Mesenchymal stem cell (in vitro differentiated cells and primary cell): Measurements from ENCODE around the gene CYP2A6.

Source experiments
- DNase-seq: peaks from one replicate; pipeline ENCODE4 v3.0.0-alpha.2; 2013
- H2AFZ ChIP-seq: one replicate; pipeline ENCODE4 v1.6.1; 2013; ENCODE audit warnings: low read depth, mild to moderate bottlenecking, control low read depth, inconsistent platforms, low read length, moderate library complexity
- H2AK5ac ChIP-seq: 2 replicates; pipeline ENCODE4 v1.6.1; 2013; ENCODE audit warnings: low read length, moderate library complexity, mild to moderate bottlenecking, inconsistent platforms; ENCODE audit not compliant: severe bottlenecking
- H2BK120ac ChIP-seq: one replicate; pipeline ENCODE4 v1.6.1; 2013; ENCODE audit warnings: low read depth, mild to moderate bottlenecking, inconsistent platforms, low read length, moderate library complexity
- H2BK12ac ChIP-seq, 2 experiments: one replicate each; pipeline ENCODE4 v1.6.1; 2013; ENCODE audit warnings: inconsistent platforms in 2 of 2, low read length in 2 of 2, mild to moderate bottlenecking in 2 of 2, moderate library complexity in 2 of 2, control low read depth in 1 of 2
- H2BK15ac ChIP-seq: one replicate; pipeline ENCODE4 v1.6.1; 2013; ENCODE audit warnings: mild to moderate bottlenecking, low read depth, inconsistent platforms; ENCODE audit not compliant: poor library complexity, severe bottlenecking
- H2BK5ac ChIP-seq: 2 replicates; pipeline ENCODE4 v1.6.1; 2013; ENCODE audit warnings: low read depth, mild to moderate bottlenecking, low read length, control low read depth, inconsistent platforms; ENCODE audit not compliant: poor library complexity, severe bottlenecking
- H3K14ac ChIP-seq, 2 experiments: one replicate each; pipeline ENCODE4 v1.6.1; 2013; ENCODE audit warnings: inconsistent platforms in 2 of 2, low read length in 2 of 2, control low read depth in 1 of 2, mild to moderate bottlenecking in 1 of 2, moderate library complexity in 1 of 2
- H3K18ac ChIP-seq, 2 experiments: one replicate each; pipeline ENCODE4 v1.6.1; 2013; ENCODE audit warnings: inconsistent platforms in 2 of 2, low read length in 2 of 2, control low read depth in 1 of 2, low read depth in 1 of 2, mild to moderate bottlenecking in 1 of 2
- H3K23ac ChIP-seq, 2 experiments: one replicate each; pipeline ENCODE4 v1.6.1; 2013; ENCODE audit warnings: inconsistent platforms in 2 of 2, low read length in 2 of 2, mild to moderate bottlenecking in 2 of 2, moderate library complexity in 2 of 2, control low read depth in 1 of 2
- H3K27ac ChIP-seq: 2 replicates; pipeline ENCODE4 v1.5.1; 2013; ENCODE audit warnings: mild to moderate bottlenecking, moderate library complexity, low read length, control low read depth, inconsistent platforms; ENCODE audit not compliant: poor library complexity, severe bottlenecking
- H3K27me3 ChIP-seq, 2 experiments: 2 replicates each; pipeline versions ENCODE4 v1.6.1 to v1.7.0; 2013; ENCODE audit warnings: low read length in 2 of 2, mild to moderate bottlenecking in 2 of 2, moderate library complexity in 2 of 2, control low read depth in 1 of 2, inconsistent platforms in 1 of 2; ENCODE audit not compliant: control insufficient read depth in 1 of 2, insufficient read depth in 1 of 2
- H3K36me3 ChIP-seq, 2 experiments: 2 replicates each; pipeline versions ENCODE4 v1.6.1 to v1.7.0; 2013; ENCODE audit warnings: low read length in 2 of 2, control low read depth in 1 of 2, inconsistent platforms in 1 of 2, low read depth in 1 of 2, mild to moderate bottlenecking in 1 of 2; ENCODE audit not compliant: insufficient read depth in 2 of 2, control insufficient read depth in 1 of 2
- H3K4ac ChIP-seq, 2 experiments: one replicate each; pipeline ENCODE4 v1.6.1; 2013; ENCODE audit warnings: inconsistent platforms in 2 of 2, low read length in 2 of 2, mild to moderate bottlenecking in 2 of 2, moderate library complexity in 2 of 2, control low read depth in 1 of 2, low read depth in 1 of 2
- H3K4me1 ChIP-seq: 2 replicates; pipeline ENCODE4 v1.6.1; 2013; ENCODE audit warnings: low read depth, low read length, control low read depth; ENCODE audit not compliant: control insufficient read depth, insufficient read depth
- H3K4me2 ChIP-seq: 2 replicates; pipeline ENCODE4 v1.6.1; 2013; ENCODE audit warnings: low read length, mild to moderate bottlenecking, inconsistent platforms; ENCODE audit not compliant: poor library complexity, severe bottlenecking
- H3K4me3 ChIP-seq, 2 experiments: 2 replicates each; pipeline versions ENCODE4 v1.5.1 to v1.7.0; 2013; ENCODE audit warnings: low read length in 2 of 2, mild to moderate bottlenecking in 2 of 2, control low read depth in 1 of 2, low read depth in 1 of 2; ENCODE audit not compliant: insufficient read depth in 1 of 2
- H3K79me1 ChIP-seq: replicated peaks from 2 replicates; pipeline ENCODE4 v1.6.1; 2013; ENCODE audit warnings: mild to moderate bottlenecking, control low read depth, low read length, inconsistent platforms; ENCODE audit not compliant: poor library complexity, severe bottlenecking
- H3K9ac ChIP-seq: 2 replicates; pipeline ENCODE4 v1.7.0; 2013; ENCODE audit warnings: mild to moderate bottlenecking, low read length, moderate library complexity
- H3K9me3 ChIP-seq: 2 replicates; pipeline ENCODE4 v1.7.0; 2013; ENCODE audit warnings: mild to moderate bottlenecking, low read length; ENCODE audit not compliant: control insufficient read depth
- H4K8ac ChIP-seq: one replicate; pipeline ENCODE4 v1.6.1; 2013; ENCODE audit warnings: inconsistent platforms, mild to moderate bottlenecking, low read length, moderate library complexity
- H4K91ac ChIP-seq: one replicate; pipeline ENCODE4 v1.6.1; 2013; ENCODE audit warnings: mild to moderate bottlenecking, low read length, inconsistent platforms
- WGBS: methylation state at CpG from one replicate; pipeline ENCODE4 v1.1.7; 2013; ENCODE audit warnings: mixed read lengths; 5-methylcytosine and 5-hydroxymethylcytosine counted together

CYP2A6 gene

DNA sequence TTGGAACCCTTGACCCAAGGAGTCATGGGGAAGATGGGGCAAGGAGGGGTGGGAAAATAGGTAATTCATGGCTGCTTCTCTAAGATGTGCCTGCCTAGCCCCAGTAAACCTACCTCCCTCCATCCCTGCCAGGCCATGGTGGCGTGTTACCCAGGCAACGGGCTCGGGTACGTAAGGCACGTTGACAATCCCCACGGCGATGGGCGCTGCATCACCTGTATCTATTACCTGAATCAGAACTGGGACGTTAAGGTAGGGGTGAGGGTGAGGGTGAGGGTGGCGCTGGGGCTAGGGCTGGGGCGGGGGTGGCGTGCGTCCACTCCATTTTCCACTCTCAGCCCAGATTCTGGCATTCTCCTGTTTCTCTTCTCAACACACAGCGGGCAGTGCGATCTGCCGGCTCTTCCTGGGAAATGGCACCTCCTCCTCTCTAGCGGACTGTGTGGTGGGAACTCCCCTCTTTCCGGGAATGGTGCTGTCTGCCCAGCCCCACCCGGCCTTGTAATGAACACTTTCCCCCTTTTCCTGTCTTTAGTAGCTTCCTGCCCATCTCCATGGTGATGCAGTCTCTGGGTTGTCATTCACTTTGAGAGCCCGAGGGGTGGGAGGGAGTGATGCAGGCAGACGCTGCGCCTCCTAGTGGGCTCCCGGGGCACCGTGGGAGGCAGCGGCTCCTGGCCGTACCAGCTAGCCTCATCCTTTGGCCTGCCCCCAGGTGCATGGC lies 43.7 kb downstream of the CYP2A6 start:
- Histone ChIP-seq H2BK5ac (no peak overlapping the region), H2BK15ac (peak overlapping the region; percentile 34), H2BK120ac (no peak overlapping the region), H3K4me2 (no peak overlapping the region), H4K8ac (peak overlapping the region; percentile 75), H3K14ac (peak overlapping the region in 1 of 2 experiments; percentile 22), H3K27ac (peak overlapping the region; percentile 11), H4K91ac (peak overlapping the region; percentile 83), H3K36me3 (peaks cover 73 to 78% of the 10 kb centered on the region in 2 experiments), H3K9me3 (no peaks in the 10 kb centered on the region), H3K27me3 (no peaks in the 10 kb centered on the region), H3K4ac (peak overlapping the region in 1 of 2 experiments; percentile 11), H3K23ac (no peak overlapping the region), H3K18ac (peak overlapping the region; percentile 34 to 46), H3K4me3 (peak overlapping the region; percentile 23 to 44), H2AFZ (no peak overlapping the region), H3K4me1 (peaks cover 51% of the 10 kb centered on the region), H3K79me1 (peaks cover 19% of the 10 kb centered on the region), H3K9ac (peak overlapping the region; percentile 58), H2BK12ac (peak overlapping the region; percentile 49 to 89), H2AK5ac (no peak overlapping the region)
- DNase-seq = peak; percentile 99
- WGBS = 24% methylated on average over 24 of the region's 26 CpGs

DNA sequence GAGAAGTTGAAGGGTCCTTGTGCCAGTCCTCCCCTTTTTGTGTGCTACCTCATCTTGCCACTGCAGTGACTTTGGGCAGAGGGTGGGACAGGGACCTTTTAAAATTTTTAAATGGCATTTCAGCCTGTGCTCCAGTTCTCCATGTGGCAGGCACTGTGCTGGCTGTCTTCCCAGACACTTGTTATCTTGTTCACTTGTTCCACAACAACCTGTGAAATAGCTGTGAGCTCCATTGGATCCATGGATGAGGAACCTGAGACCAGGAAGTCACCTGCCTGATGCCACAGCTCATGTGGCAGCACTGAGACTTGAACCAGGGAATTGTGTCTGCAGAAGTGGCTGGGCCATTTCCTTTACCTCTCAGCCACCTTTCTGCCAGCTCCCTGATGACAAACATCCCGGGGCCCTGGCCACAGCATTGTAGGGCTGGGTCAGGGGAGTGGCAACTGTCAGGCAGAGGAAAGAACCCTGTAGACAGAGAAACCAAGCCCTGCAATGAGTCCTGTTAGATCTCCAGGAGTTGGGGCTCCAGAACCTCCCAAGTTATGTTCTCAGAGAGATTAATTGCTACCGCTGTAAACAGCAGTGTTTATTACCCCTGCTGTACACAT lies 44.9 kb downstream of the CYP2A6 start:
- H3K27ac ChIP-seq = peak overlapping the region; percentile 10
- WGBS = 92% methylated on average over 2 of the region's 2 CpGs
- no peak for DNase-seq
- H3K14ac ChIP-seq = no peak overlapping the region
- no peak overlapping the region for H4K91ac ChIP-seq
- no peak overlapping the region for H2BK5ac ChIP-seq
- H4K8ac ChIP-seq = no peak overlapping the region
- H2BK15ac ChIP-seq = no peak overlapping the region
- H2AK5ac ChIP-seq = no peak overlapping the region
- H3K9ac ChIP-seq = no peak overlapping the region
- peaks cover 58% of the 10 kb centered on the region for H3K4me1 ChIP-seq
- no peak overlapping the region for H2AFZ ChIP-seq
- H3K18ac ChIP-seq = no peak overlapping the region
- H3K9me3 ChIP-seq = no peaks in the 10 kb centered on the region
- H3K36me3 ChIP-seq = peaks cover 84 to 88% of the 10 kb centered on the region in 2 experiments
- H3K79me1 ChIP-seq = peaks cover 19% of the 10 kb centered on the region
- H2BK12ac ChIP-seq = no peak overlapping the region
- H3K4me3 ChIP-seq = no peak overlapping the region
- H3K23ac ChIP-seq = no peak overlapping the region
- H2BK120ac ChIP-seq = no peak overlapping the region
- H3K27me3 ChIP-seq = no peaks in the 10 kb centered on the region
- H3K4me2 ChIP-seq = no peak overlapping the region
- no peak overlapping the region for H3K4ac ChIP-seq

GRCh38 chr19:40804783-40805242 lies 45.4 kb downstream of the CYP2A6 start:
- no peak overlapping the region for H3K4me2 ChIP-seq
- 92% methylated on average over 7 of the region's 7 CpGs for WGBS
- no peak overlapping the region for H3K14ac ChIP-seq
- H3K23ac ChIP-seq = no peak overlapping the region
- H3K4me3 ChIP-seq = no peak overlapping the region
- no peak overlapping the region for H2BK5ac ChIP-seq
- no peak overlapping the region for H2BK15ac ChIP-seq
- no peak overlapping the region for H4K8ac ChIP-seq
- no peak overlapping the region for H2BK12ac ChIP-seq
- no peak overlapping the region for H3K18ac ChIP-seq
- no peaks in the 10 kb centered on the region for H3K27me3 ChIP-seq
- peaks cover 14% of the 10 kb centered on the region for H3K79me1 ChIP-seq
- no peak overlapping the region for H2AK5ac ChIP-seq
- peaks cover 59% of the 10 kb centered on the region for H3K4me1 ChIP-seq
- H3K9me3 ChIP-seq = no peaks in the 10 kb centered on the region
- H3K9ac ChIP-seq = no peak overlapping the region
- no peak overlapping the region for H2AFZ ChIP-seq
- H4K91ac ChIP-seq = no peak overlapping the region
- DNase-seq = no peak
- H2BK120ac ChIP-seq = no peak overlapping the region
- H3K4ac ChIP-seq = no peak overlapping the region
- no peak overlapping the region for H3K27ac ChIP-seq
- peaks cover 81 to 87% of the 10 kb centered on the region in 2 experiments for H3K36me3 ChIP-seq
